ENCODE data around the gene KCNJ3. TPM values are rescaled to one million over a fixed set of nuclear protein-coding genes. Genes with fewer than 3 reads are reported as not detected.

Gene KCNJ3
- total RNA-seq, 1 donor from 2014 or later, result not detected

- Mint-ChIP-seq H3K27me3 (ENCODE audit: unreplicated experiment) (no peaks in the 10 kb centered on the region), H3K27ac (ENCODE audit: unreplicated experiment) (no peak overlapping the region), H3K9me3 (ENCODE audit: unreplicated experiment) (no peaks in the 10 kb centered on the region), H3K4me3 (ENCODE audit: unreplicated experiment) (no peak overlapping the region), H3K36me3 (ENCODE audit: low read depth, unreplicated experiment) (no peaks in the 10 kb centered on the region), H3K4me1 (ENCODE audit: unreplicated experiment) (no peaks in the 10 kb centered on the region)
- no peak for TF ChIP-seq CTCF (IDR thresholded peaks at IDR 0.05; ENCODE audit: unreplicated experiment)
- DNase-seq (ENCODE audit: low spot score), result no peak
Measured at GRCh38 chr2:154836632-154837031, 138.1 kb downstream of the KCNJ3 start.

GRCh38 chr2:154837035-154837434 is 138.5 kb downstream of the KCNJ3 start:
- H3K9me3 Mint-ChIP-seq (ENCODE audit: unreplicated experiment), result no peaks in the 10 kb centered on the region
- TF ChIP-seq CTCF (IDR thresholded peaks at IDR 0.05; ENCODE audit: unreplicated experiment), result no peak
- H3K27me3 Mint-ChIP-seq (ENCODE audit: unreplicated experiment), result no peaks in the 10 kb centered on the region
- H3K36me3 Mint-ChIP-seq (ENCODE audit: low read depth, unreplicated experiment), result no peaks in the 10 kb centered on the region
- H3K27ac Mint-ChIP-seq (ENCODE audit: unreplicated experiment), result no peak overlapping the region
- no peaks in the 10 kb centered on the region for H3K4me1 Mint-ChIP-seq (ENCODE audit: unreplicated experiment)
- no peak for DNase-seq (ENCODE audit: low spot score)
- no peak overlapping the region for H3K4me3 Mint-ChIP-seq (ENCODE audit: unreplicated experiment)

- no peaks in the 10 kb centered on the region for H3K9me3 Mint-ChIP-seq (ENCODE audit: unreplicated experiment)
- H3K36me3 Mint-ChIP-seq (ENCODE audit: low read depth, unreplicated experiment), result no peaks in the 10 kb centered on the region
- no peak overlapping the region for H3K27ac Mint-ChIP-seq (ENCODE audit: unreplicated experiment)
- no peak for DNase-seq (ENCODE audit: low spot score)
- no peak for TF ChIP-seq CTCF (IDR thresholded peaks at IDR 0.05; ENCODE audit: unreplicated experiment)
- H3K4me3 Mint-ChIP-seq (ENCODE audit: unreplicated experiment), result no peak overlapping the region
- peaks cover 4% of the 10 kb centered on the region for H3K27me3 Mint-ChIP-seq (ENCODE audit: unreplicated experiment)
- H3K4me1 Mint-ChIP-seq (ENCODE audit: unreplicated experiment), result peaks cover 4% of the 10 kb centered on the region
Measured at GRCh38 chr2:154844513-154844912, 146.0 kb downstream of the KCNJ3 start.

- Mint-ChIP-seq H3K4me1 (ENCODE audit: unreplicated experiment) (peaks cover 4% of the 10 kb centered on the region), H3K9me3 (ENCODE audit: unreplicated experiment) (no peaks in the 10 kb centered on the region), H3K4me3 (ENCODE audit: unreplicated experiment) (no peak overlapping the region), H3K36me3 (ENCODE audit: low read depth, unreplicated experiment) (no peaks in the 10 kb centered on the region), H3K27ac (ENCODE audit: unreplicated experiment) (no peak overlapping the region), H3K27me3 (ENCODE audit: unreplicated experiment) (peaks cover 4% of the 10 kb centered on the region)
- DNase-seq (ENCODE audit: low spot score), result no peak
- TF ChIP-seq CTCF (IDR thresholded peaks at IDR 0.05; ENCODE audit: unreplicated experiment), result no peak
Measured at GRCh38 chr2:154846842-154847241, 148.3 kb downstream of the KCNJ3 start.

- TF ChIP-seq CTCF (IDR thresholded peaks at IDR 0.05; ENCODE audit: unreplicated experiment), result no peak
- Mint-ChIP-seq H3K4me3 (ENCODE audit: unreplicated experiment) (no peak overlapping the region), H3K4me1 (ENCODE audit: unreplicated experiment) (peaks cover 4% of the 10 kb centered on the region), H3K9me3 (ENCODE audit: unreplicated experiment) (no peaks in the 10 kb centered on the region), H3K27ac (ENCODE audit: unreplicated experiment) (no peak overlapping the region), H3K36me3 (ENCODE audit: low read depth, unreplicated experiment) (no peaks in the 10 kb centered on the region), H3K27me3 (ENCODE audit: unreplicated experiment) (peaks cover 4% of the 10 kb centered on the region)
- DNase-seq (ENCODE audit: low spot score), result no peak
Measured at GRCh38 chr2:154849482-154849881, 151.0 kb downstream of the KCNJ3 start.
